GM19351 (cell line): ENCODE data around the gene SCN1B.
"Not testable (repeated sequence)": the region's sequence is repeated elsewhere in the genome, so short reads cannot be mapped to it uniquely, and the experiment has no call there.

ENCODE experiments used
- ATAC-seq: cut with Tn5 transposase; IDR thresholded peaks from one replicate; pipeline ENCODE4 v1.9.1; 2021; ENCODE audit warnings: mild to moderate bottlenecking, moderate library complexity; ENCODE audit not compliant: unreplicated experiment

Gene SCN1B

GRCh38 chr19:35000647-35001501, 29.4 kb upstream of the SCN1B start:
- no peak for ATAC-seq

DNA sequence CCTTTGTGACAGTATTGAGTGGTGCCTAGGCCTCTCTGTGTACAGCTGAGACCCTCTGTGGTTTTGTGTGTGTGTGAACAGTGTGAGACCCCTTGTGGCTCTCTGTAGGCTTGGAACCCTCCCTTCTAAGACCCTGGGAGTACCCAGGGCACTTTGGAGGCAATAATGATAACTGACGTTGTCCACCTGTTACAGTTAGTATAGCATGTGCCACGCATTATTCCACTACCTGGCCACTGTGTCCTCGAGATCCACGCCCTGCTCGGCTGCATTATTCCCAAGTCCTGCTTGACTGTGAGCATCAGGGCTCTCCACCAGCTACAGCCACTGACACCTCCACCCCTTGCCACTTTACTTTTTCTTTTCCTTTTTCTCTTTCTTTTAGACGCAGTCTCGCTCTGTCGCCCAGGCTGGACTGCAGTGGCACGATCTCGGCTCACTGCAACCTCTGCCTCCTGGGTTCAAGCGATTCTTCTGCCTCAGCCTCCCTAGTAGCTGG, 28.2 kb upstream of the SCN1B start:
- ATAC-seq, result no peak

DNA sequence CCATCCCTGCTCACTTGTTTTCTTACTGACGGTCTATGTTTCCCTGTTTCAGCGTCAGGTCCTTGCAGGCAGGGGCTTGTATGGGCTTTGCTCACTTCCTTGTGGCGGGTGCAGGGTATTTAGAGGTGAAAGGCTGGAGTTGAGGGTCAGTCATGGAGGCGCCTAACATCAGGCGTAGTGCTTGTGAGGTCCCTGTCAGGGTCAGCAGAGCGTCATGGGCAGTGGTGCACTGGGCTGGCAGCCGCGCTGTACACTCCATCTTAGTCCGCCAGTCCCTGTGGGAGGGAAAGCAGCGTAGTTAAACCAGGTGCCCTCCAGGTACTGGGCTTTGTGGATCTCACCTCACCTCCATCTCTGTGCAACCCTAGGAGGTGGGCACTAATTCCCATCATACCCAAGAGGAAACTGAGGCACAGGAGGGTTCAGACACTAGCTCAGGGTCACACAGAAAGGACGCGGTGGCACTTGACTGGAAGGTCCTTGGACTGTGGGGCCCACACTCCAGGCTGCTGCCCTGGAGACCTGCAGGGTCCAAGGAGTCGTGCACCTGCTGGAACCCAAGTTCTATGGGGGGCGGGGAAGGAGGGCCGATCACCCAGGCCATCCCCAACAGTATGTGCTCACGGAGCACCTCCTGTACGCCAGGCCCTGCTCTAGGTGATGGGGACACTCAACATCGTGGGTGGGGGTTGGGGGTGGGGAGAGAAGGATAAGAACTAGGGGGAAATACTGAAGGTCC, 25.6 kb upstream of the SCN1B start:
- ATAC-seq, result no peak

- no peak for ATAC-seq
Measured at GRCh38 chr19:35005256-35005977, 24.9 kb upstream of the SCN1B start.

- ATAC-seq, result not testable (repeated sequence)
Measured at GRCh38 chr19:35006007-35006341, 24.3 kb upstream of the SCN1B start.

DNA sequence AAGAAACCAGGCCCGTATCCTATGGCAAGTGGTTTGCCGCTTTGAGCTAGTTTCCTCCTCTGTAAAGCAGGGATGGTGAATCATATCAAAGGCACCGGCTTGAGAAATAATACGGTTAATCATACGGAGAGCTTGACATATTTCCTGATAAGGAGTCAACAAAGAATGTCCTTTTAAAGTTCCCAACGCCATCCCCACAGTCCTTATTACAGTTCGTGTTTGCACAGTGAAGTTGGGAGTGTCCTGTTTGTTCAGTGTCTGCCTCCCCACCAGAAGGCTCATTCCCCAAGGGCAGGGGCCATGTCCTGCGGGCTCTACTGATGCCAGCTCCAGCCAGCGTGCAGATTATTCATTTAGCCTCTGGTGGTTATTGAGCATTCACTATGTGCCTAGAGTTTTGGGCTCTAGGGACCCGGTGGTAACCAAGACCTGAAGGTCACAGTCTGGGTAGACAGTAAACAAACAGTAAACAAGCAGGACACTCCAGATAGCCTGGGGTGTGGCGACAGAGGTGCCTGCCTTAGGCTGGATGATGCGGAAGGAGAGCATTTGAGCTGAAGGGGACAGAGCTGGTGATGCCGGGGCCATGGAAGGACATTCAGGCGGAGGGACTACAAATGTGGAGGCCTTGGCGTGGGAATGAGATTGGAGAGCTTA, 23.8 kb upstream of the SCN1B start:
- ATAC-seq, result no peak

DNA sequence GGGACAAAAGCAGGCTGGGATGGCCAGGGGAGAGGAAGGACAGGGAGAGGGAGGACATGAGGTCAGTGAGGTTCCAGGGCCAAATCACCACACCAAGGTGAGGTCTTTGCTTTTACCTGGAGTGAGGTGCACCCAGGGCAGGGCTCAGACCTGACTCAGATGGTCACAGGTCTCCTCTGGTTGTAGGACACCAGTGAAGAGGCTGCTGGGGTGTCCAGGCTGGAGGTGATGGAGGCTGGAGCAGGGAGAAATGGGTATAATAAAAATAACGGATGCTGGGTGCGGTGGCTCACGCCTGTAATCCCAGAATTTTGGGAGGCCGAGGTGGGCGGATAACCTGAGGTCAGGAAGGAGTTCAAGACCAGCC, 23.3 kb upstream of the SCN1B start:
- no peak for ATAC-seq

- not testable (repeated sequence) for ATAC-seq
Measured at GRCh38 chr19:35007427-35007826, 22.8 kb upstream of the SCN1B start.

GRCh38 chr19:35008891-35009341, 21.4 kb upstream of the SCN1B start:
- ATAC-seq, result no peak

DNA sequence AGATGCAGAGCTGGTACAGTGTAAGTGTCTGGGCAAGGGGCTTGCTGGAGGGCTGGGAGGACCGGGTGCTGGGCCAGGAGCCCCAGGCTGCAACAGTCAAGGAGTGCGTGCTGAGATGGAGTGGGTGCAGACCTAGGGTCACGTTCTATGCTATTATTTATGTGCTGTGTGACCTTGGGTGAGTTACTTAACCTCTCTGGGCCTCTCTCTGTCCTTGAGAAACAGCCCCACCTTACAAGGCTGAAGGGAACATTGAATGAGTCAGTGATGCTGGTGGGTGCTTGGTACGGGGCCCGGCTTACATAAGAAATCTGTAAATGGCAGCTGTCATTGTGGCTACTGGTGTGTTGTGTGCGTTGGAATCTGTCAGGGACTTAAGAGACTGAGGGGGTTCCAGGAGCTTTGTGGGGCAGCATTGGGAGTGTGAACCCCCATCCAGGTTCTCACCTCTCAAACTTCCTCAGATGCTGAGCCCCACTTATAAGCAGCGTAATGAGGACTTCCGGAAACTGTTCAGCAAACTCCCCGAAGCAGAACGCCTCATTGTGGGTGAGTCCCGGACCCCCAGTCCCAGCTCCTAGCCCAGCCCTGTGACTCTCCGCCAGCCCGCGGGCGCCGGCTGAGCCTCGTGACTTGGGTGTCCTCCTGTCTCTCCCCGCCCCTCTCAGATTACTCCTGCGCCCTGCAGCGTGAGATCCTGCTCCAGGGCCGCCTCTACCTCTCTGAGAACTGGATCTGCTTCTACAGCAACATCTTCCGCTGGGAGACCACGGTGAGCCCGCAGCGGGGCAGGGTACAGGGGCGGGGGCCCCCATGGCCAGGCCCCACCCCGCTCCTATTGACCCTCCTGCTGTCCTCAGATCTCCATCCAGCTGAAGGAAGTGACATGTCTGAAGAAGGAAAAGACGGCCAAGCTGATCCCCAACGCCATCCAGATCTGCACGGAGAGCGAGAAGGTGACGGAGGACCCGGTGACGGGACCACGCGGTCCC, 20.6 kb upstream of the SCN1B start:
- no peak for ATAC-seq

DNA sequence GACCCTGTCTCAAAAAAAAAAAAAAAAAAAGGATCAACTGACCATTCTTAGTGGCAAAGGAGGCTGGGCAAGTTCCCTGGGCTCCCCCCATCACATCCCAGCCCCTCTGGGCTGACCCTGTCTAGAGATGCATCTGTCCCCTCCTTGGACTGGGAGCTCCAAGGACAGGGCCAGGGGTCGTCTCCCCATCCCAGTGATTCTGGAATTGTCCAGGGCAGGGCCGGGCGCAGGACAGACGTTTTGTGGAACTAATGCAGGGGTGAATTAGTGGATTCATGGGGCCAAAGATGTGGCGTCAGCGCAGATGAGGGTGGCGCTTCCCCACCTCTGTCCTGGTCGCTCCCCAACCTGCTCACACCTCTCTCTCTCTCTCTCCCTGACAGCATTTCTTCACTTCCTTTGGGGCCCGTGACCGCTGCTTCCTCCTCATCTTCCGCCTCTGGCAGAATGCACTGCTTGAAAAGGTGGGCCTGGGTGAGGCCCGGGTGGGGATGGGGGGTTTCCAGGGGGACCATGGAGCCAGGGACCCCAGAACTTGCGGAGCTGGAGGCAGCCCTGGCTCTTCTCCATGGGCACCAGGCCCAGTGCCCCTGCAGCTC, 19.1 kb upstream of the SCN1B start:
- no peak for ATAC-seq

DNA sequence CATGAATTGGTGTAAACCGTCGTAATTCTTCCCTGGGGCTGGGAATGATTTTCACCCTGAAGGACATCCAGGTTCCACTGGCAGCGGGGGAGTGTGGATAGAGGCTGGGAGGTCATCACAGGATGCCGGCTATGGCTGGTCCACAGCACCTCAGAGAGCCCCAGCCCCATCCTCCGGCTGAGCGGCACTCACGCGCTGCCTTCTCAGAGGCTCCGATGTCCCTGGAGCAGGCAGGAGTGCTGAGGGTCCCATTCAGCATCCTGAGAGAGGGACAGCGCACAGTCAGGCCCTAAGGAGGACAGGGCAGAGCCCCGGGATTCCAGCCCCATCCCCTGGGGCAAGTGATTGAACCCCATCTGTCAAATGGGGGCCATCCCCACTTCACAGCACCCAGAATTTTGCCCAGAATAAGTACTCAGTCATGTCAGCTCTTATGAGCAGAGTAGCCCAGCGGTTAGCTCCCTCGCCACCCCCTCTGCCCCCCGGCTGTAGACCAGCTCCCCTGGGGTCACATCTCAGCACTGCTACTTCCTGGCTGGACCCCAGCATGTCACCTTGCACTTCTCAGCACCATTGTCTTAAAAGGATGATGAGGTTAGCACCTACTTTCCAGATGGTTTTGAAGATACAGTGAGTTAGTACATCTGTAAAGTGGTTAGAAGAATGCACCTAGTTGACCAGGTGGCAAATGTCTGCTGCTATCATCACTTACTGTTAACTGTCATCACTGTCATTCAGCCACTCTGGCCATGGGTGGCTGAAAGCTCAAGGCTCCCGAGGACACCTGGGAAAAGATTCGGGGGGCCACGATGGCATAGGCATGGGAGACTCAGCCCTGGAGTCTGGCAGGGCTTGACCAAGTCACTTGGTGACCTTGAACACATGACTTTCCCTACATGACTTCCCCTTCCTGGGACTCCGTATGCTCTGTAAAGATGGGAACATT, 18.3 kb upstream of the SCN1B start:
- no peak for ATAC-seq

DNA sequence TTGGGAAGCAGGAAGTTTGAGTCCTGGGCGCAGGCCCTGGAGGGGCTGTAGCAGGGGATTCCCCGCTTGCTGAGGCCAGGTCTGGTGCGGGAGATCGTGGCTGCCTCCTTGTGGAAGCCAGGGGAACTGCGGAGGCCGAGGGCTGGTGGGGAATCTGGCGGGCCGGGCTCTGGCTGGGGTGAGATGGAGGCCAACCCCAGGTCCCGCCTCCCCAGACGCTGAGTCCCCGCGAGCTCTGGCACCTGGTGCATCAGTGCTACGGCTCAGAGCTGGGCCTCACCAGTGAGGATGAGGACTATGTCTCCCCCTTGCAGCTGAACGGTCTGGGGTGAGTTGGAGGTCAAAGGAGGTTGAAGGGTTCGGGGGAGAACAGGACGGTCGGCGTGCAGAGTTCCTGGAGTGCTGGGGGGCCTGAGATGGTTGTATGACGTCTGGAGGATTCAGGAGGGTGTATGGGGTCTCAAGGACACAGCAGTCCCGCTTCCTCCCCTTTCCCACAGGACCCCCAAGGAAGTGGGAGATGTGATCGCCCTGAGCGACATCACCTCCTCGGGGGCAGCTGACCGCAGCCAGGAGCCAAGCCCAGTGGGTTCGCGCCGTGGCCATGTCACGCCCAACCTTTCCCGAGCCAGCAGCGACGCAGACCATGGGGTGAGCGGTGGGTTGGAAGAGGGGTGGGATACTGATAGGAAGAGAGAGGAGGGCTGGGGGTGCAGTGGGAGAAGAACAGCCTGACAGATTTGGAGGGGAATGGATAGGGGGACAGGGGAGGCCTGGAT, 17.0 kb upstream of the SCN1B start:
- ATAC-seq, result no peak

GRCh38 chr19:35013820-35014754, 16.2 kb upstream of the SCN1B start:
- ATAC-seq, result no peak

DNA sequence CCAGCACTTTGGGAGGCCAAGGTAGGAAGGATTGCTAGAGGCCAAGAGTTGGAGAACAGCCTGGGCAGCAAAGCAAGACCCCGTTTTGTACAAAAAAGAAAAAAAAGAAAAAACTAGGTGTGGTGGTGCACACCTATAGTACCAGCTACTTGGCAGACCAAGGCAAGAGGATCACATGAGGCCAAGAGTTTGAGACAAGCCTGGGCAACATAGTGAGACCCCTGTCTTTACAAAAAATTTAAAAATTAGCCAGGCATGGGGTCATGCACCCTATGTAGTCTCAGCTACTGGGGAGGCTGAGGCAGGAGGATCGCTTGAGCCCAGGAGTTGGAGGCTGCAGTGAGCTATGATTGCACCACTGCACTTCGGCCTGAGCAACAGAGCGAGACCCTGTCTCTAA, 15.5 kb upstream of the SCN1B start:
- not testable (repeated sequence) for ATAC-seq

DNA sequence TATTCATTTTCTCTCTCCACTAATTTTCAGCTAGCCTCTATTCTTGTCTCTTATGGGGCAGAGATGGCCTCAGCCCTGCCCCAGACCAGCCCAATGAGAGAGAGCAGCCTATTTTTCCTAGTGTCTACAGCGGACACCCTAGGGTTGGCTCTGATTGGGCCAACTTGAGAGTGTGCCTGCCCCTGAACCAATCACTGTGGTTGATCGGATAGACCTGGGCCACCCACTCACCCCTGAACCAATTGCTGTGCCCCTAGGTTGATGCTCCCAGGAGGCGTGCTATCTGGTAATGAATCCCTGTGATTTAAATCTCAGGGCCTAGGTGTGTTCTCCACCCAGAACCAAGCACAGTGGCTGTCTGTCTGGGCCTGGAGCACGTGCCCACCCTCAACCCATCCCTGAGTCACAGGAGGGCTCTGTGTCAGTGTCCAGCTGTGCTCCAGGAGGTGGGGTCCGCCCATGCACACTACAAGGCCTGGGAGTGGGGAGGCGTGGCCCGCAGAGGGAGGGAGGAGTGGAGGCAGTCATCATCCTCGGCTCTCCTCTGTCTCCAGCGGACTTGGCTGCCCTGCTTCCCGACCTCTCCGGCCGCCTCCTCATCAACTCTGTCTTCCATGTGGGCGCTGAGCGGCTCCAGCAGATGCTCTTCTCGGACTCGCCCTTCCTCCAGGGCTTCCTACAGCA, 14.9 kb upstream of the SCN1B start:
- ATAC-seq, result no peak
